RCC 7860 (cell line): ENCODE data around the gene CEMIP.

Source experiments
- DNase-seq: peaks from one replicate; pipeline ENCODE4 v3.0.0-alpha.2; 2015; ENCODE audit warnings: low spot score
- FAIRE-seq: peaks from 2 replicates; lab custom pipeline; 2012; peaks lifted over from hg19 to GRCh38; lab: Jason Lieb, UNC

The CEMIP gene

GRCh38 chr15:80998251-80998650 is 219.1 kb downstream of the CEMIP start:
- FAIRE-seq (no peak), DNase-seq (no peak)

GRCh38 chr15:80999623-81000036 is 220.5 kb downstream of the CEMIP start:
- FAIRE-seq (no peak), DNase-seq (no peak)

DNA sequence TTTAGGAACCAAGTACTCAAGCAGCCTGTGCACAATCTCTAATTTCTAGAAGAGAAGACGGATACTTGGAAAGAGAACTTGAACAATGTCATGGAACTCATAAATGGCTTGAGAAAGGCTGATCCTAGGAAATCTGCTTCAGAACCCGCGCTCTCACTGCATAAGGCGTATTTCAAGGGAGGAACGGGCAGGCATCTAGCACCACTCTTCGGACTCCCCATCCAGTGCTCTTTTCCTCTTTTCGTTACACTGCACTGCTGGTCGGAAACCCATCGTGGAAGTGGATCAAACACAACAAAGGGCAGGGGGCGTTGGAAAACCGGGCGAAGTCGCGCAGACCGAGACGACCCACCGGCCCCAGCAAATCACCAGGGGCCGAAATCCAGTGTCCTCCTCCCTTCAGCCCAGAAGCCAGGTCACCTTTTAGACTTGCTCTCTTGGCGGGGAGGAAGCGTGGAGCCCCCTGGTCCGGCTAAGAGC is 221.0 kb downstream of the CEMIP start:
- no peak for DNase-seq
- no peak for FAIRE-seq

- DNase-seq: peak; percentile 81
- no peak for FAIRE-seq
These were observed 221.5 kb downstream of the CEMIP start, which contains the start of gene TLNRD1 for GRCh38 chr15:81000624-81001151. Gene TLNRD1, plus strand, starts transcription at chr15:81000923. Its CDS starts 1,349 bp downstream, at chr15:81002272.
